Left lung (tissue), 10 donors: Measurements from ENCODE around the gene AFF1. TPM values are rescaled to one million over a fixed set of nuclear protein-coding genes. Genes with fewer than 3 reads are reported as not detected.

ENCODE experiments used
- ATAC-seq: fragments of 200-7000 bp; cut with Tn5 transposase; one replicate; pipeline ENCODE4 v1.9.1; 2020; ENCODE audit warnings: moderate library complexity
- DNase-seq, 4 donors: peaks; one replicate each; pipeline ENCODE4 v3.0.0-alpha.2; 2013 to 2020
- H3K27ac ChIP-seq, 2 donors: fragments of 200-600 bp; sonication (generic) in 1 of 2; one replicate each; pipeline versions ENCODE4 v1.5.0 to v1.8.0; 2020 to 2021
- H3K27me3 ChIP-seq, 2 donors: fragments of 200-600 bp; sonication (generic) in 1 of 2; one replicate each; pipeline versions ENCODE4 v1.5.0 to v1.8.0; 2020 to 2021
- H3K36me3 ChIP-seq, 2 donors: fragments of 200-600 bp; sonication (generic) in 1 of 2; one replicate each; pipeline versions ENCODE4 v1.5.0 to v1.8.0; 2020 to 2021
- H3K4me1 ChIP-seq, 2 donors: fragments of 200-600 bp; one replicate each; pipeline ENCODE4 v1.8.0; 2021
- H3K4me3 ChIP-seq, 2 donors: fragments of 200-600 bp; sonication (generic) in 1 of 2; one replicate each; pipeline versions ENCODE4 v1.5.0 to v1.8.0; 2020 to 2021; ENCODE audit warnings: mild to moderate bottlenecking in 1 of 2
- H3K9me3 ChIP-seq, 2 donors: fragments of 200-600 bp; sonication (generic) in 1 of 2; one replicate each; pipeline versions ENCODE4 v1.5.0 to v1.8.0; 2020 to 2021
- intact Hi-C, 2 donors: fragments of 100-400 bp; cut with DNase I; formaldehyde crosslinking; loops; one replicate each; pipeline versions ENCODE4 v1.11.2 to v1.14.2; 2022
- polyA plus RNA-seq, 6 donors: library from polyadenylated mRNA; unstranded; fragments of 120-200 nt; gene quantifications; one replicate each; pipeline ENCODE4 v1.2.1, GENCODE V29; 2013; ENCODE audit not compliant: insufficient read length in 6 of 6
- total RNA-seq, 2 donors: library from RNA; stranded (reverse); fragmentation: NEBNext Ultra II Directional; extraction: Animal tissue kit (Norgen Biotek cat#: 25700); gene quantifications; one replicate each; pipeline ENCODE4 v1.2.1, GENCODE V29; 2021
- TF ChIP-seq, protein P1 (sequence below), 2 donors: fragments of 200-600 bp; sonication (generic) in 1 of 2; IDR thresholded peaks; one replicate each; pipeline versions ENCODE4 v1.5.0 to v1.8.0; 2021; ENCODE audit warnings: antibody characterized with exemption in 2 of 2
- donor health status: DM: no; HTN: yes; CAD: no.
- donor health status: DM: no; HTN: no; CAD: no.

The AFF1 gene
- total and polyA plus RNA-seq, 8 donors, result 40.8 to 86.0 (median 48.1) TPM

- no peaks in the 10 kb centered on the region for H3K27me3 ChIP-seq
- intact Hi-C loops, result no loop called here
- no peak overlapping the region for H3K4me3 ChIP-seq
- no peak overlapping the region for H3K27ac ChIP-seq
- no peaks in the 10 kb centered on the region for H3K9me3 ChIP-seq
- no peaks in the 10 kb centered on the region for H3K36me3 ChIP-seq
- H3K4me1 ChIP-seq, result peaks cover 0 to 8% of the 10 kb centered on the region in 2 donors
- no peak for ATAC-seq
- DNase-seq, result no peak
- TF ChIP-seq, protein P1, sequence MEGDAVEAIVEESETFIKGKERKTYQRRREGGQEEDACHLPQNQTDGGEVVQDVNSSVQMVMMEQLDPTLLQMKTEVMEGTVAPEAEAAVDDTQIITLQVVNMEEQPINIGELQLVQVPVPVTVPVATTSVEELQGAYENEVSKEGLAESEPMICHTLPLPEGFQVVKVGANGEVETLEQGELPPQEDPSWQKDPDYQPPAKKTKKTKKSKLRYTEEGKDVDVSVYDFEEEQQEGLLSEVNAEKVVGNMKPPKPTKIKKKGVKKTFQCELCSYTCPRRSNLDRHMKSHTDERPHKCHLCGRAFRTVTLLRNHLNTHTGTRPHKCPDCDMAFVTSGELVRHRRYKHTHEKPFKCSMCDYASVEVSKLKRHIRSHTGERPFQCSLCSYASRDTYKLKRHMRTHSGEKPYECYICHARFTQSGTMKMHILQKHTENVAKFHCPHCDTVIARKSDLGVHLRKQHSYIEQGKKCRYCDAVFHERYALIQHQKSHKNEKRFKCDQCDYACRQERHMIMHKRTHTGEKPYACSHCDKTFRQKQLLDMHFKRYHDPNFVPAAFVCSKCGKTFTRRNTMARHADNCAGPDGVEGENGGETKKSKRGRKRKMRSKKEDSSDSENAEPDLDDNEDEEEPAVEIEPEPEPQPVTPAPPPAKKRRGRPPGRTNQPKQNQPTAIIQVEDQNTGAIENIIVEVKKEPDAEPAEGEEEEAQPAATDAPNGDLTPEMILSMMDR (IDR thresholded peaks at IDR 0.05), result no peak
Measured at GRCh38 chr4:86901864-86902263, 32.9 kb upstream of the AFF1 start.

- Histone ChIP-seq H3K36me3 (no peaks in the 10 kb centered on the region), H3K9me3 (no peaks in the 10 kb centered on the region), H3K4me3 (no peak overlapping the region), H3K27me3 (no peaks in the 10 kb centered on the region), H3K27ac (peak overlapping the region; percentile 65 to 67), H3K4me1 (peaks cover 5 to 53% of the 10 kb centered on the region in 2 donors)
- intact Hi-C loops, result no loop called here
- peak; percentile 41 for ATAC-seq
- TF ChIP-seq, protein P1 (IDR thresholded peaks at IDR 0.05), result no peak
- peak in 1 of 4 donors; percentile 51 for DNase-seq
Measured at GRCh38 chr4:86908251-86908657, 26.6 kb upstream of the AFF1 start.

GRCh38 chr4:86909546-86910295, 25.1 kb upstream of the AFF1 start:
- no peak overlapping the region for H3K4me3 ChIP-seq
- H3K9me3 ChIP-seq, result no peaks in the 10 kb centered on the region
- ATAC-seq (peak; percentile 17), DNase-seq (no peak)
- intact Hi-C loops, result no loop called here
- H3K36me3 ChIP-seq, result no peaks in the 10 kb centered on the region
- no peaks in the 10 kb centered on the region for H3K27me3 ChIP-seq
- H3K27ac ChIP-seq, result peak overlapping the region in 1 of 2 donors; percentile 5
- H3K4me1 ChIP-seq, result peaks cover 5 to 47% of the 10 kb centered on the region in 2 donors
- TF ChIP-seq, protein P1 (IDR thresholded peaks at IDR 0.05), result no peak

DNA sequence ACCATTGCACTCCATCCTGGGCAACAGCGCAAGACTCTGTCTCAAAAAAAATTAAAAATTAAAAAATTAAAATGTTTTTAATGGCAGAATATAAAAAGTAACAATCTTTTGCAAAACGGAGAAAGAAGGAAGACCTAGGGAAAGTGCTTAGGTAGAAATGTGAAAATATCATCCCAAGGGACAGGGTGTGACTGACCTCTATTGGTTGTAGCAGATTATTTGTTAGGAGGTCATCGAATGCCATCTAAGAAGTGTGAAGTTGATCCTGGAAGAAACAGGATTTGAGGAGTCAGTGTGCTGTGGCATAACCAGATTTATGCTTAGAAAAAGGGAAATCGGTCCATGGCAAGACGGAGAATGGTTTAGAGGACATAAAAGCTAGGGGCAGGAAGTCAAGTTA, 24.4 kb upstream of the AFF1 start:
- no peak for ATAC-seq
- no peaks in the 10 kb centered on the region for H3K27me3 ChIP-seq
- H3K36me3 ChIP-seq, result no peaks in the 10 kb centered on the region
- intact Hi-C loops, result no loop called here
- no peak overlapping the region for H3K4me3 ChIP-seq
- H3K27ac ChIP-seq, result peak overlapping the region in 1 of 2 donors; percentile 5
- H3K4me1 ChIP-seq, result peaks cover 5 to 45% of the 10 kb centered on the region in 2 donors
- DNase-seq, result no peak
- no peaks in the 10 kb centered on the region for H3K9me3 ChIP-seq
- TF ChIP-seq, protein P1 (IDR thresholded peaks at IDR 0.05), result no peak

- peaks cover 5 to 45% of the 10 kb centered on the region in 2 donors for H3K4me1 ChIP-seq
- intact Hi-C loops, result no loop called here
- TF ChIP-seq, protein P1 (IDR thresholded peaks at IDR 0.05), result no peak
Measured at GRCh38 chr4:86910820-86911684, 23.8 kb upstream of the AFF1 start.

More at GRCh38 chr4:86910820-86911684, 23.8 kb upstream of the AFF1 start:
- Histone ChIP-seq H3K27ac (no peak overlapping the region), H3K9me3 (no peaks in the 10 kb centered on the region), H3K27me3 (no peaks in the 10 kb centered on the region), H3K36me3 (no peaks in the 10 kb centered on the region), H3K4me3 (no peak overlapping the region)
- no peak for ATAC-seq
- DNase-seq, result no peak
